Muscle layer of colon (tissue), 2 donors: Measurements from ENCODE around the gene TNFRSF6B.
"Not testable (repeated sequence)": the region's sequence is repeated elsewhere in the genome, so short reads cannot be mapped to it uniquely, and the experiment has no call there.

Source experiments
- H3K27ac ChIP-seq: one replicate; pipeline ENCODE4 v1.7.0; 2013; ENCODE audit warnings: low read depth, mild to moderate bottlenecking, low read length, moderate library complexity
- H3K27me3 ChIP-seq, 2 donors: one replicate each; pipeline ENCODE4 v1.7.0; 2013; ENCODE audit warnings: low read length in 2 of 2, mild to moderate bottlenecking in 2 of 2; ENCODE audit not compliant: insufficient read depth in 2 of 2, control insufficient read depth in 1 of 2
- H3K36me3 ChIP-seq: one replicate; pipeline ENCODE4 v1.7.0; 2013; ENCODE audit warnings: mild to moderate bottlenecking, low read length; ENCODE audit not compliant: insufficient read depth
- H3K4me1 ChIP-seq: one replicate; pipeline ENCODE4 v1.7.0; 2013; ENCODE audit warnings: mild to moderate bottlenecking, low read length; ENCODE audit not compliant: insufficient read depth
- H3K4me3 ChIP-seq, 2 donors: one replicate each; pipeline ENCODE4 v1.7.0; 2013; ENCODE audit warnings: low read length in 2 of 2, low read depth in 1 of 2, mild to moderate bottlenecking in 1 of 2, moderate library complexity in 1 of 2
- H3K9ac ChIP-seq: one replicate; pipeline ENCODE4 v1.7.0; 2013; ENCODE audit warnings: low read length
- H3K9me3 ChIP-seq: one replicate; pipeline ENCODE4 v1.7.0; 2013; ENCODE audit warnings: mild to moderate bottlenecking, low read length
- donor health status: abdominal sarcoma.
- donor health status: Adenocarcinoma of cecum.

TNFRSF6B gene

GRCh38 chr20:63657260-63657936 lies 39.1 kb upstream of the TNFRSF6B start:
- Histone ChIP-seq H3K27me3 (peaks cover 0 to 4% of the 10 kb centered on the region in 2 donors), H3K27ac (peak overlapping the region; percentile 92), H3K36me3 (peaks cover 16% of the 10 kb centered on the region), H3K9me3 (no peaks in the 10 kb centered on the region), H3K4me1 (peaks cover 32% of the 10 kb centered on the region), H3K4me3 (peak overlapping the region; percentile 77 to 97), H3K9ac (peak overlapping the region; percentile 70)

GRCh38 chr20:63657937-63658748 lies 38.3 kb upstream of the TNFRSF6B start, which contains the start of gene RTEL1:
Gene RTEL1, plus strand, starts transcription at chr20:63658312. Its CDS starts 1,091 bp downstream, at chr20:63659403.
- Histone ChIP-seq H3K4me1 (peaks cover 32% of the 10 kb centered on the region), H3K9ac (peak within 1 kb of the TSS; percentile 70), H3K4me3 (peak within 1 kb of the TSS; percentile 77 to 97)

GRCh38 chr20:63658749-63659187 lies 37.7 kb upstream of the TNFRSF6B start:
- Histone ChIP-seq H3K36me3 (peaks cover 24% of the 10 kb centered on the region), H3K4me1 (peaks cover 29% of the 10 kb centered on the region), H3K4me3 (peak overlapping the region; percentile 77 to 97), H3K9ac (peak overlapping the region; percentile 65), H3K27ac (peak overlapping the region; percentile 92), H3K9me3 (no peaks in the 10 kb centered on the region), H3K27me3 (no peaks in the 10 kb centered on the region)

More at GRCh38 chr20:63657937-63658748, 38.3 kb upstream of the TNFRSF6B start, which contains the start of gene RTEL1:
- no peaks in the 10 kb centered on the region for H3K9me3 ChIP-seq
- peak within 1 kb of the TSS; percentile 92 for H3K27ac ChIP-seq
- H3K27me3 ChIP-seq: no peaks in the 10 kb centered on the region
- H3K36me3 ChIP-seq: peaks cover 24% of the 10 kb centered on the region

GRCh38 chr20:63659370-63659769 lies 37.1 kb upstream of the TNFRSF6B start:
- Histone ChIP-seq H3K9ac (peak overlapping the region; percentile 65), H3K9me3 (no peaks in the 10 kb centered on the region), H3K4me3 (peak overlapping the region; percentile 77 to 97), H3K4me1 (peaks cover 23% of the 10 kb centered on the region), H3K27me3 (no peaks in the 10 kb centered on the region), H3K36me3 (peaks cover 24% of the 10 kb centered on the region), H3K27ac (peak overlapping the region; percentile 10)

- Histone ChIP-seq H3K36me3 (peaks cover 24% of the 10 kb centered on the region), H3K4me1 (peaks cover 22% of the 10 kb centered on the region)
- not testable (repeated sequence) for H3K9me3 ChIP-seq, H3K27ac ChIP-seq, H3K9ac ChIP-seq, H3K4me3 ChIP-seq, H3K27me3 ChIP-seq
Observed at GRCh38 chr20:63660174-63660573, 36.3 kb upstream of the TNFRSF6B start.

- Histone ChIP-seq H3K27ac (no peak overlapping the region), H3K4me3 (no peak overlapping the region), H3K4me1 (peaks cover 22% of the 10 kb centered on the region), H3K36me3 (peaks cover 24% of the 10 kb centered on the region), H3K9me3 (no peaks in the 10 kb centered on the region), H3K27me3 (no peaks in the 10 kb centered on the region), H3K9ac (no peak overlapping the region)
Observed at GRCh38 chr20:63660622-63661021, 35.8 kb upstream of the TNFRSF6B start.

- H3K4me3 ChIP-seq: no peak overlapping the region
- no peak overlapping the region for H3K27ac ChIP-seq
- H3K27me3 ChIP-seq: no peaks in the 10 kb centered on the region
- H3K4me1 ChIP-seq: peaks cover 22% of the 10 kb centered on the region
- H3K9ac ChIP-seq: no peak overlapping the region
- no peaks in the 10 kb centered on the region for H3K9me3 ChIP-seq
- H3K36me3 ChIP-seq: peaks cover 24% of the 10 kb centered on the region
Observed at GRCh38 chr20:63661108-63661507, 35.3 kb upstream of the TNFRSF6B start.

GRCh38 chr20:63661959-63662812 lies 34.3 kb upstream of the TNFRSF6B start:
- no peak overlapping the region for H3K27ac ChIP-seq
- H3K4me3 ChIP-seq: no peak overlapping the region
- H3K9ac ChIP-seq: no peak overlapping the region
- H3K9me3 ChIP-seq: no peaks in the 10 kb centered on the region
- no peaks in the 10 kb centered on the region for H3K27me3 ChIP-seq
- peaks cover 18% of the 10 kb centered on the region for H3K4me1 ChIP-seq
- peaks cover 27% of the 10 kb centered on the region for H3K36me3 ChIP-seq

- H3K27me3 ChIP-seq: no peaks in the 10 kb centered on the region
- H3K9ac ChIP-seq: no peak overlapping the region
- H3K4me1 ChIP-seq: peaks cover 11% of the 10 kb centered on the region
- H3K9me3 ChIP-seq: no peaks in the 10 kb centered on the region
- no peak overlapping the region for H3K27ac ChIP-seq
- peaks cover 31% of the 10 kb centered on the region for H3K36me3 ChIP-seq
- H3K4me3 ChIP-seq: no peak overlapping the region
Observed at GRCh38 chr20:63662813-63663189, 33.7 kb upstream of the TNFRSF6B start.

- no peak overlapping the region for H3K4me3 ChIP-seq
- peaks cover 11% of the 10 kb centered on the region for H3K4me1 ChIP-seq
- H3K9ac ChIP-seq: no peak overlapping the region
- H3K27me3 ChIP-seq: no peaks in the 10 kb centered on the region
- peaks cover 37% of the 10 kb centered on the region for H3K36me3 ChIP-seq
- no peak overlapping the region for H3K27ac ChIP-seq
- H3K9me3 ChIP-seq: no peaks in the 10 kb centered on the region
Observed at GRCh38 chr20:63663332-63664066, 33.0 kb upstream of the TNFRSF6B start.
